K562 (cell line): ENCODE results near the gene ABCC11. TPM values are rescaled to one million over a fixed set of nuclear protein-coding genes. Genes with fewer than 3 reads are reported as not detected.

Experiments
- ATAC-seq: fragments of 200-7000 bp; cut with Tn5 transposase; 3 replicates; pipeline ENCODE4 v1.9.1; 2020; ENCODE audit warnings: moderate library complexity
- BruUV-seq: library from RNA; stranded (reverse); fragments of 400-500 nt; replicated peaks from 2 replicates; lab custom pipeline; 2021; lab: Mats Ljungman, UMichigan
- CTCF ChIA-PET: fragments of 300-600 bp; formaldehyde crosslinking; extraction: SDS; loops from one replicate; lab custom pipeline; 2021; ENCODE audit warnings: low intra/inter-chr PET ratio; lab: Yijun Ruan, JAX
- POLR2A ChIA-PET: fragments of 300-600, 350-650 bp; sonication (Branson Sonifier 250); formaldehyde crosslinking; extraction: SDS; loops from one replicate; lab custom pipeline; 2021; ENCODE audit warnings: antibody characterized with exemption, inconsistent platforms; lab: Yijun Ruan, JAX
- DNase-seq, 4 experiments: peaks; one replicate each; pipeline versions ENCODE4 v3.0.0 to v3.0.0-alpha.2; 2011 to 2018; ENCODE audit warnings: low spot score in 3 of 4, mixed read lengths in 3 of 4; ENCODE audit errors: extremely low read depth in 1 of 4
- FAIRE-seq: peaks from 2 replicates; lab custom pipeline; 2011; peaks lifted over from hg19 to GRCh38; lab: Jason Lieb, UNC
- H2AFZ ChIP-seq: 2 replicates; pipeline ENCODE4 v1.6.0; 2011; ENCODE audit warnings: low read depth, low read length, control low read depth, inconsistent platforms
- H3K27ac ChIP-seq: fragments of 200-600 bp; 3 replicates; pipeline ENCODE4 v1.8.0; 2011; ENCODE audit warnings: low read depth, mild to moderate bottlenecking, control low read depth, inconsistent platforms, low read length, moderate library complexity, mixed read lengths; ENCODE audit errors: extremely low read depth
- H3K27me3 ChIP-seq, 2 experiments: fragments of 300-600 bp in 1 of 2; 2 replicates in 1 of 2; 3 replicates in 1 of 2; pipeline versions ENCODE4 v1.6.0 to v1.8.0; 2011; ENCODE audit warnings: inconsistent platforms in 2 of 2, low read length in 2 of 2, mild to moderate bottlenecking in 1 of 2, mixed read lengths in 1 of 2, moderate library complexity in 1 of 2; ENCODE audit not compliant: control insufficient read depth in 2 of 2, insufficient read depth in 2 of 2
- H3K36me3 ChIP-seq: fragments of 300-600 bp; 3 replicates; pipeline ENCODE4 v1.8.0; 2011; ENCODE audit warnings: mild to moderate bottlenecking, low read length, inconsistent platforms; ENCODE audit not compliant: control insufficient read depth, insufficient read depth
- H3K4me1 ChIP-seq, 2 experiments: fragments of 200-600 bp in 1 of 2; replicated peaks in 1 of 2; 2 replicates in 1 of 2; 3 replicates in 1 of 2; pipeline versions ENCODE4 v1.5.1 to v1.8.0; 2011; ENCODE audit warnings: inconsistent platforms in 2 of 2, low read length in 2 of 2, mild to moderate bottlenecking in 1 of 2, mixed read lengths in 1 of 2, moderate library complexity in 1 of 2; ENCODE audit not compliant: control insufficient read depth in 2 of 2, insufficient read depth in 2 of 2
- H3K4me2 ChIP-seq: 2 replicates; pipeline ENCODE4 v1.6.1; 2011; ENCODE audit warnings: low read length, control low read depth, inconsistent platforms, mixed read lengths; ENCODE audit not compliant: insufficient read depth
- H3K4me3 ChIP-seq: fragments of 200-600 bp; sonication (generic), shearing (Covaris generic); 2 replicates; pipeline ENCODE4 v1.5.1; 2016; ENCODE audit warnings: control low read depth, inconsistent platforms
- H3K79me2 ChIP-seq: fragments of 200-600 bp; 3 replicates; pipeline ENCODE4 v1.8.0; 2011; ENCODE audit warnings: low read length, inconsistent platforms; ENCODE audit not compliant: control insufficient read depth, insufficient read depth
- H3K9ac ChIP-seq, 2 experiments: 2 replicates each; pipeline versions ENCODE4 v1.6.0 to v1.6.1; 2011; ENCODE audit warnings: low read depth in 2 of 2, low read length in 2 of 2, control low read depth in 1 of 2, inconsistent platforms in 1 of 2, mild to moderate bottlenecking in 1 of 2, mixed read lengths in 1 of 2; ENCODE audit not compliant: insufficient read depth in 1 of 2
- H3K9me1 ChIP-seq: one replicate; pipeline ENCODE4 v1.6.0; 2011; ENCODE audit warnings: inconsistent platforms, mild to moderate bottlenecking, low read length, moderate library complexity; ENCODE audit not compliant: control insufficient read depth, insufficient read depth
- H3K9me3 ChIP-seq: replicated peaks from 2 replicates; pipeline ENCODE4 v1.5.1; 2011; ENCODE audit warnings: low read depth, low read length, inconsistent platforms; ENCODE audit not compliant: control insufficient read depth, insufficient read depth
- H4K20me1 ChIP-seq: replicated peaks from 2 replicates; pipeline ENCODE4 v1.6.1; 2011; ENCODE audit warnings: low read length, inconsistent platforms, mixed read lengths; ENCODE audit not compliant: control insufficient read depth, insufficient read depth
- CBFA2T2 ChIP-seq: fragments of 450-650 bp; conservative IDR thresholded peaks from 2 replicates; pipeline ENCODE4 v1.6.1; 2017; ENCODE audit warnings: mild to moderate bottlenecking
- CGGBP1 ChIP-seq: fragments of 250-450 bp; sonication (Bioruptor Pico); IDR thresholded peaks from 2 replicates; pipeline ENCODE4 v1.9.0; 2021; ENCODE audit warnings: mild to moderate bottlenecking
- CXXC5 ChIP-seq: fragments of 250-450 bp; sonication (Bioruptor Pico); IDR thresholded peaks from 2 replicates; pipeline ENCODE4 v1.8.0; 2022; ENCODE audit warnings: inconsistent platforms, mild to moderate bottlenecking, moderate library complexity
- ERF ChIP-seq: fragments of 450-650 bp; formaldehyde crosslinking; IDR thresholded peaks from 2 replicates; pipeline ENCODE4 v1.4.0; 2020; ENCODE audit warnings: mild to moderate bottlenecking, mixed read lengths
- ETV1 ChIP-seq: fragments of 450-650 bp; conservative IDR thresholded peaks from 2 replicates; pipeline ENCODE4 v1.6.1; 2016; ENCODE audit warnings: missing genetic modification characterization, control low read depth, low read depth, missing compliant biosample characterization
- GTF2F1 ChIP-seq: IDR thresholded peaks from 2 replicates; pipeline ENCODE4 v1.6.1; 2011; ENCODE audit warnings: low read depth, low read length, improper control_type of control experiment
- HDAC8 ChIP-seq: fragments of 450-650 bp; IDR thresholded peaks from 2 replicates; pipeline ENCODE4 v1.6.1; 2016; ENCODE audit warnings: mild to moderate bottlenecking, missing genetic modification characterization, moderate library complexity, missing compliant biosample characterization
- HMG20A ChIP-seq: fragments of 450-650 bp; formaldehyde crosslinking; conservative IDR thresholded peaks from 2 replicates; pipeline ENCODE4 v1.4.0; 2020; ENCODE audit warnings: mild to moderate bottlenecking, mixed read lengths
- KHSRP ChIP-seq: fragments of 450-650 bp; IDR thresholded peaks from 2 replicates; pipeline ENCODE4 v1.6.1; 2017
- NFIX ChIP-seq: fragments of 250-450 bp; sonication (Bioruptor Pico); IDR thresholded peaks from 2 replicates; pipeline ENCODE4 v1.4.0; 2020; ENCODE audit warnings: low read depth, mild to moderate bottlenecking, moderate library complexity
- TAL1 ChIP-seq: fragments of 450-650 bp; IDR thresholded peaks from 2 replicates; pipeline ENCODE4 v1.6.1; 2016; ENCODE audit warnings: mild to moderate bottlenecking
- U2AF1 ChIP-seq: fragments of 200-400 bp; formaldehyde crosslinking; optimal IDR thresholded peaks from 2 replicates; pipeline ENCODE3; 2017; ENCODE audit warnings: mild to moderate bottlenecking, low read depth, low read length, moderate library complexity
- ZBED1 ChIP-seq: IDR thresholded peaks from 2 replicates; pipeline ENCODE4 v1.6.1; 2014
- ZNF384 ChIP-seq: IDR thresholded peaks from 2 replicates; pipeline ENCODE4 v1.6.1; 2012; ENCODE audit warnings: low read depth, low read length, improper control_type of control experiment
- ZNF431 ChIP-seq: sonication (generic); formaldehyde crosslinking; IDR thresholded peaks from 2 replicates; pipeline ENCODE4 v1.8.0; 2022; ENCODE audit warnings: mild to moderate bottlenecking, missing genetic modification reagents
- ZNF561 ChIP-seq: fragments of 450-650 bp; formaldehyde crosslinking; conservative IDR thresholded peaks from 2 replicates; pipeline ENCODE4 v1.4.0; 2020; ENCODE audit warnings: mild to moderate bottlenecking, moderate library complexity
- ZNF589 ChIP-seq: fragments of 200-800 bp; sonication (Bioruptor generic); IDR thresholded peaks from 2 replicates; pipeline ENCODE4 v1.6.1; 2016; ENCODE audit warnings: low read depth, missing genetic modification characterization, missing compliant biosample characterization
- WGBS: fragments of 100-300 bp; shearing (Covaris generic); methylation state at CpG from one replicate; pipeline ENCODE4 v1.1.6; 2016; ENCODE audit warnings: low coverage, mixed read lengths; ENCODE audit not compliant: insufficient coverage; ENCODE audit errors: missing lambda C conversion rate; 5-methylcytosine and 5-hydroxymethylcytosine counted together
- in situ Hi-C: fragments of 300-500 bp; cut with MboI; formaldehyde crosslinking; loops from 4 replicates; pipeline ENCODE4 v1.15.0; 2018; ENCODE audit warnings: inconsistent platforms, mixed read lengths
- intact Hi-C: fragments of 100-400 bp; cut with micrococcal nuclease; formaldehyde crosslinking; loops from 2 replicates; pipeline ENCODE4 v1.14.2; 2022
- polyA plus RNA-seq, 8 experiments: library from polyadenylated mRNA; depleted of rRNA in 4 of 8; stranded (reverse) in 5 of 8; unstranded in 3 of 8; fragments of >200 nt; fragmentation: Nextera tagmentation in 2 of 8; fragmentation: Illumina TruSeq in 1 of 8; extraction: Ambion mirVana in 2 of 8; extraction: Trizol in 1 of 8; gene quantifications; 2 replicates each; pipeline versions ENCODE4 v1.2.1 to v1.2.3, GENCODE V29; 2011 to 2014; ENCODE audit warnings: inconsistent platforms in 1 of 8, missing spikeins in 1 of 8
- total RNA-seq, 7 experiments: library from RNA; depleted of rRNA in 6 of 7; stranded (reverse); fragments of >200 nt in 6 of 7; fragmentation: Illumina TruSeq in 2 of 7; extraction: Trizol in 2 of 7; gene quantifications; 2 replicates each; pipeline versions ENCODE4 v1.2.1 to v1.2.3, GENCODE V29; 2011 to 2021; ENCODE audit warnings: low replicate concordance in 1 of 7

The ABCC11 gene
- total and polyA plus RNA-seq, 9 of the 15 experiments (the other 6 are each of a cell fraction or from before 2014, with no cell fraction given) = 0.04 to 0.14 (median 0.04) TPM; not detected in 6

- Histone ChIP-seq H4K20me1 (no peaks in the 10 kb centered on the region), H3K9ac (no peak overlapping the region), H3K79me2 (no peaks in the 10 kb centered on the region), H3K27ac (no peak overlapping the region), H3K9me3 (no peaks in the 10 kb centered on the region), H3K36me3 (no peaks in the 10 kb centered on the region), H3K9me1 (no peaks in the 10 kb centered on the region), H3K4me2 (no peak overlapping the region), H2AFZ (no peak overlapping the region), H3K4me3 (no peak overlapping the region), H3K27me3 (peaks cover 0 to 44% of the 10 kb centered on the region in 2 experiments; a peak in 3 of 5 replicates), H3K4me1 (no peaks in the 10 kb centered on the region)
- intact Hi-C loops (no loop called here), in situ Hi-C loops (no loop called here)
- ChIA-PET CTCF (no interaction called here), POLR2A (interaction anchor here (0.6 kb wide), 1 partner anchor 14 kb away, joined by 3 read pairs; no protein-coding TSS in a partner anchor)
- DNase-seq (no peak), FAIRE-seq (no peak), ATAC-seq (no peak)
- no peak for TF ChIP-seq CXXC5 (CRISPR knock-in tag)
- TF ChIP-seq ETV1 (tag) = no peak
- 0% methylated on average over 2 of the region's 2 CpGs for WGBS
- BruUV-seq = no TSS peak
Measured at GRCh38 chr16:48138543-48138942, 108.8 kb downstream of the ABCC11 start.

GRCh38 chr16:48137822-48138221 lies 109.5 kb downstream of the ABCC11 start:
- ChIA-PET CTCF (no interaction called here), POLR2A (interaction anchor here (0.6 kb wide), 2 partner anchors 15 to 437 kb away, joined by 3 read pairs; no protein-coding TSS in a partner anchor)
- in situ Hi-C loops (no loop called here), intact Hi-C loops (no loop called here)
- WGBS = 2% methylated on average over 3 of the region's 3 CpGs
- no peak overlapping the region for H3K4me2 ChIP-seq
- H3K4me1 ChIP-seq = no peaks in the 10 kb centered on the region
- peaks cover 0 to 51% of the 10 kb centered on the region in 2 experiments; a peak in 3 of 5 replicates for H3K27me3 ChIP-seq
- no peak overlapping the region for H3K27ac ChIP-seq
- no peaks in the 10 kb centered on the region for H3K9me3 ChIP-seq
- H3K36me3 ChIP-seq = no peaks in the 10 kb centered on the region
- H3K79me2 ChIP-seq = no peaks in the 10 kb centered on the region
- H3K4me3 ChIP-seq = no peak overlapping the region
- DNase-seq (no peak), FAIRE-seq (no peak), ATAC-seq (no peak)
- no peaks in the 10 kb centered on the region for H3K9me1 ChIP-seq
- TF ChIP-seq GTF2F1 = no peak
- TF ChIP-seq TAL1 = no peak
- TF ChIP-seq ZNF384 = no peak
- TF ChIP-seq ZNF431 (CRISPR knock-in tag) = no peak
- TF ChIP-seq KHSRP = no peak
- no peak for TF ChIP-seq HMG20A (CRISPR knock-in tag)
- TF ChIP-seq NFIX (CRISPR knock-in tag) = no peak
- TF ChIP-seq ZNF589 = no peak
- no peak for TF ChIP-seq U2AF1
- no peak for TF ChIP-seq ZBED1
- no peak for TF ChIP-seq ERF
- TF ChIP-seq CGGBP1 (CRISPR knock-in tag) = no peak
- TF ChIP-seq ZNF561 (CRISPR knock-in tag) = no peak
- no peak for TF ChIP-seq CBFA2T2
- TF ChIP-seq HDAC8 (tag) = no peak
- TF ChIP-seq, all 486 proteins: peak for 0
- Histone ChIP-seq H2AFZ (no peak overlapping the region), H4K20me1 (no peaks in the 10 kb centered on the region), H3K9ac (no peak overlapping the region)
- BruUV-seq = no TSS peak
